Activated naive CD8-positive, alpha-beta T cell (primary cell): ENCODE measurements around the gene XYLT1.
"Not testable (repeated sequence)": the region's sequence is repeated elsewhere in the genome, so short reads cannot be mapped to it uniquely, and the experiment has no call there.

ENCODE experiments used
- H3K27ac Mint-ChIP-seq: one replicate; pipeline ENCODE4 v1.8.0; 2021; ENCODE audit warnings: mixed read lengths
- H3K27me3 Mint-ChIP-seq: one replicate; pipeline ENCODE4 v1.8.0; 2021; ENCODE audit warnings: mixed read lengths
- H3K36me3 Mint-ChIP-seq: one replicate; pipeline ENCODE4 v1.8.0; 2021; ENCODE audit warnings: mixed read lengths
- H3K4me1 Mint-ChIP-seq: one replicate; pipeline ENCODE4 v1.8.0; 2021; ENCODE audit warnings: low read depth, mixed read lengths
- H3K4me3 Mint-ChIP-seq: one replicate; pipeline ENCODE4 v1.8.0; 2021; ENCODE audit warnings: mild to moderate bottlenecking, mixed read lengths
- H3K9me3 Mint-ChIP-seq: one replicate; pipeline ENCODE4 v1.8.0; 2021; ENCODE audit warnings: low read depth, mixed read lengths

The XYLT1 gene

DNA sequence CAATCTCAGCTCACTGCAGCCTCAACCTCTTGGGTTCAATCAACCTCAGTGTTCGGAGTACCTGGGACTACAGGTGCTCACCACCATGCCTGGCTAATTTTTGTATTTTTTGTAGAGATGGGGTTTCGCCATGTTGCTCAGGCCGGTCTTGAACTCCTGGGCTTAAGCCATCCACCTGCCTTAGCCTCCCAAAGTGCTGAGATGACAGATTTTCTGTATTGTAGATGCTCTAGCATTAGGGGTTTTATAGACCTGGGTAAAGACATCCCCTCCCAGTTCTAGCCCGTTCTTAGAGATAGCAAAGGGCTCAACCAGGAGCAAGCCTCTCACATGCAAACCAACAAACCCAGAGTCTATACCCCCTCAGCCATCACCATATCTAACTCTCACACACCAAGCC, 57.3 kb downstream of the XYLT1 start:
- H3K9me3 Mint-ChIP-seq: no peaks in the 10 kb centered on the region
- no peak overlapping the region for H3K4me3 Mint-ChIP-seq
- peaks cover 3% of the 10 kb centered on the region for H3K36me3 Mint-ChIP-seq
- H3K27ac Mint-ChIP-seq: no peak overlapping the region
- peaks cover 46% of the 10 kb centered on the region for H3K4me1 Mint-ChIP-seq
- H3K27me3 Mint-ChIP-seq: no peaks in the 10 kb centered on the region

DNA sequence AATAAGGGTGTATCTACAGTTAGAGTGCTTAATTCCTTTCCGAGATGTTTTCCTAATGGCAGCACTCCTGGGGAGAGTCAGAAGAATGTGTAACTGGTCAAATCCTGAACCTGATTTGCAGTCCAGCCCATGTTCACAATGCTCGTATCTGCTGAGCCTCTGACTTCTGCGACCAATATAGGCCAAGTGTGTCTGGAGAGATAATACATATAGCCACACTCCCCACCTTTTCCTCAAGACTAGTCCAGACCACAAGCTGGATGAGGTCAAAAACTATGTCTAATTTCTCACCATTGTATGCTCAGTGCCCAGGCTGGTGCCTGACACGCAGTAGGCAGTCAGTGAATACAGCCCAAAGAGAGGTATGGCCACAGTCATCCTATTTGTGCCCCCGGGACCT, 58.0 kb downstream of the XYLT1 start:
- Mint-ChIP-seq H3K4me3 (no peak overlapping the region), H3K4me1 (peaks cover 43% of the 10 kb centered on the region), H3K27me3 (no peaks in the 10 kb centered on the region), H3K27ac (no peak overlapping the region), H3K9me3 (no peaks in the 10 kb centered on the region), H3K36me3 (peaks cover 5% of the 10 kb centered on the region)

DNA sequence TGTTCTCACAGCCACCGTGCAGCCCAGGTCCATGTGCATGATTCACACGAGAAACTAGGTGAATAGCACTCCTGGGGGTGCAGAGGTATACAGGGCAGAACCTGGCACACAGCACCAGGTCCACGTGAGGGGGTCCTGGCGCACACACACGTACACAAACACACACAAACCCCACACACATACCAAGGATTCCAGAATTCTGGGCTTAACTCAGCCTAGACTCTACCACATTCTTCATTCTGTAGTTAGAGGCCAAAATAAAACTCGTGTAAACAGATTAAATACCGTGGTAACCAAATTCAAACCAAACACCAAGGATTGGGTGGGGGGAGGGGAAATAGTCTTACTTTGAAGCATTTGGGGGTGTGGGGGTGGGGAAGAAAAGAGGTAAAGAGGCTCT, 58.5 kb downstream of the XYLT1 start:
- Mint-ChIP-seq H3K27me3 (no peaks in the 10 kb centered on the region), H3K9me3 (no peaks in the 10 kb centered on the region), H3K27ac (no peak overlapping the region), H3K4me1 (peaks cover 38% of the 10 kb centered on the region), H3K36me3 (peaks cover 5% of the 10 kb centered on the region), H3K4me3 (no peak overlapping the region)

DNA sequence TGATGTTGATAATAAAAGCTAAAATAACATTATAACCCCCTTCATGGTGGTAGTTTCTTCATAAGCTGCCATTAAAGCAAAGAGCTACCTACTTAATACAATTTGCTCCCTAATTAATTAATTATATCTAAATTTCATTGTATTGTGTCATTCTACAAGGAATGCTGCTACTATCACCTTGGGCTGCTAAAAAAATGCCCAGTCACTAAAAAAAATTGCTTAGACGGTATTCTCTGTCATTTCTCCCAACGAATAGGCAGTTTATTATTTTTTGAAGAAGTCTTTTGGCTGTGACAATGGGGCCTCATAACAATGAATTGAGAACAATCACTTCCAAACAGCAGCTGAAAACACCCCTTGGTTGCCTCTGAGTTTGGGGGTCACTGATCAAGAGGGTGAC, 59.5 kb downstream of the XYLT1 start:
- peaks cover 5% of the 10 kb centered on the region for H3K36me3 Mint-ChIP-seq
- no peak overlapping the region for H3K4me3 Mint-ChIP-seq
- peaks cover 28% of the 10 kb centered on the region for H3K4me1 Mint-ChIP-seq
- no peaks in the 10 kb centered on the region for H3K27me3 Mint-ChIP-seq
- H3K9me3 Mint-ChIP-seq: no peaks in the 10 kb centered on the region
- no peak overlapping the region for H3K27ac Mint-ChIP-seq

DNA sequence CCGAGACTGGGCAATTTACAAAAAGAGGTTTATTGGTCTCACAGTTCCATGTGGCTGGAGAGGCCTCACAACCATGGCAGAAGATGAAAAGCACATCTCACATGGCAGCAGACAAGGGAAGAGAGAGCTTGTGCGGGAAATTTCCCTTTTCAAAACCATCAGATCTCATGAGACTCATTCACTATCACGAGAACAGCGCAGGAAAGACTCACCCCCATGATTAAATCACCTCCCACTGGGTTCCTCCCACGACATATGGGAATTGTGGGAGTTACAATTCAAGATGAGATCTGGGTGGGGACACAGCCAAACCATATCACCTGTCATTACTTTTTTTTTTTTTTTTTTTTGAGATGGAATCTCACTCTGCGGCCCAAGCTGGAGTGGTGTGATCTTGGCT, 60.4 kb downstream of the XYLT1 start:
- H3K27me3 Mint-ChIP-seq, H3K9me3 Mint-ChIP-seq, H3K4me3 Mint-ChIP-seq, H3K36me3 Mint-ChIP-seq, H3K27ac Mint-ChIP-seq: not testable (repeated sequence)
- peaks cover 22% of the 10 kb centered on the region for H3K4me1 Mint-ChIP-seq

DNA sequence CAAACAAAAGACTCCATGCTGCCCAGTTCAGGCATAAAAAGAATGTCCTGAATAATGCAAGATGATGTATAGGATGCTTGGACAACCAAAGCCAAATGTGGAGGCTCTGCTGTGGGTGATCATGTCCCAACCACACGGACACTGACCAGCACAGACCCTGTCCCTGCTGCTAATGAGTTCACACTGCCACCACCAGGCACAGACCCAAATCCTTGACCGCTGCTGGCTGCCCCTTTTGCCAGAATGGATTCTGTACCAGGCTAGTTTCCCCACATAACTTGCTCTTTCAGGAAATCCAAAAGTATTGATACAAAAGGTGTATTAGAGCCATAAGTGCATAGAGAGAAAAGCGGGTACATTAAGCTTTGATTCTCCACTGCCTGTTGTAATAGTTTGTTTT, 60.9 kb downstream of the XYLT1 start:
- Mint-ChIP-seq H3K4me3 (no peak overlapping the region), H3K4me1 (peaks cover 20% of the 10 kb centered on the region), H3K9me3 (no peaks in the 10 kb centered on the region), H3K36me3 (peaks cover 5% of the 10 kb centered on the region), H3K27ac (no peak overlapping the region), H3K27me3 (no peaks in the 10 kb centered on the region)

DNA sequence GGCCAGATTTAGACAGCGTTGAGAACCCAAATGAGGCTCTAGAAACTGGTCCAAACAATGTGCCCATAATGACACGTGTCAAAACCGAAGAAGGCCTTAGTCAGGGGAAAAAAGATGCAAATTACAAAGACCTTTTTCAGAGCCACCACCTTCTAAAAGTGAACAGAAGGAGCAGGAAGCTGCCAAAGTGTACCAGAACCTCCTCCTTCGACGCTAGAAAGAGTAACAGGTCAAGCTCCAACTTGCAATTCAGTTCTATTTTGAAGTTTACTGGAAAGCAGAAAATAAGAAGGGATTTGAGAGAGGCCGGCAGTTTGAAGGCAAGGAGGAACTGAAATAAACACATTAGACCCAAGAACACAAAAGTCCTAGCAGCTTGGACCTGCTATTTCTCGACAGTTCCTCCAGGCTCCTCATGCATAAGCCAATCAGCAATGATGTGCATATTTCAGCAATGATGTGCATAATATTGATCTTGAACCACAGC, 61.8 kb downstream of the XYLT1 start:
- H3K4me1 Mint-ChIP-seq: peaks cover 15% of the 10 kb centered on the region
- peaks cover 5% of the 10 kb centered on the region for H3K36me3 Mint-ChIP-seq
- H3K27me3 Mint-ChIP-seq: no peaks in the 10 kb centered on the region
- H3K4me3 Mint-ChIP-seq: no peak overlapping the region
- no peak overlapping the region for H3K27ac Mint-ChIP-seq
- no peaks in the 10 kb centered on the region for H3K9me3 Mint-ChIP-seq

DNA sequence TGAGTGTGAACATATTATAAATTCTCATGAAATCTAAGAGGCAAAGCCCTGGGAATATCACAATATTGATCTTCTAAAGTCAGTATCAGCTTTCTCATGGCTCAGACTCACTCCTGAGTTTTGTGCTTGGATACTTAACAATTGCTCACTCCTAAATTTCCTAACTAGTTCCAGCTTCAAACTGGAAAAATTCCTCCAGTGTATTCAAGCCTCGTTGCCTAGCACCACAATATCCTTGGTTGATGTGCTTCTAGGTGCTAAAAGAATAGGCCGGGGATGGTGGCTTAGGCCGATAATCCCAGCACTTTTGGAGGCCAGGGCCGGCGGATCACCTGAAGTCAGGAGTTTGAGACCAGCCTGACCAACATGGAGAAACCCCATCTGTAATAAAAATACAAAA, 62.5 kb downstream of the XYLT1 start:
- Mint-ChIP-seq H3K4me1 (peaks cover 15% of the 10 kb centered on the region), H3K36me3 (peaks cover 5% of the 10 kb centered on the region), H3K9me3 (no peaks in the 10 kb centered on the region), H3K4me3 (no peak overlapping the region), H3K27ac (no peak overlapping the region), H3K27me3 (no peaks in the 10 kb centered on the region)

DNA sequence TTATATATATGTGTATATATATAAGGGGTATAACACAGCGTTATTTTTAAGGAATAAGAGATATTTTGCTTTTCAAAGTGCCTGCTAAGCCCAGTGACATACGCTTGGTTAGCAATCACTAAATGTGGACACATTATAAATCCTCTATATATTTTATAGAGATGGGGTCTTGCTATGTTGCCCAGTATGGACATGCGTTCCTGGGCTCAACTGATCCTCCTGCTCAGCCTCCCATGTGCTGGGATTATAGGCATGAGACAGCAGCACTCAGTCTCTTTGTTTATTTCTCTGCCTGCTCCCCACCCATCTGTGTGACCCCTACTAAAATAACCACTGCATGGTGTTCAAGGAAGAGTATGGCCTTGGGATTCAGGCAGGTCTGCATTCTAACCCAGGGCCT, 63.4 kb downstream of the XYLT1 start:
- no peak overlapping the region for H3K4me3 Mint-ChIP-seq
- H3K9me3 Mint-ChIP-seq: no peaks in the 10 kb centered on the region
- H3K27ac Mint-ChIP-seq: no peak overlapping the region
- peaks cover 14% of the 10 kb centered on the region for H3K4me1 Mint-ChIP-seq
- no peaks in the 10 kb centered on the region for H3K27me3 Mint-ChIP-seq
- H3K36me3 Mint-ChIP-seq: peaks cover 7% of the 10 kb centered on the region

DNA sequence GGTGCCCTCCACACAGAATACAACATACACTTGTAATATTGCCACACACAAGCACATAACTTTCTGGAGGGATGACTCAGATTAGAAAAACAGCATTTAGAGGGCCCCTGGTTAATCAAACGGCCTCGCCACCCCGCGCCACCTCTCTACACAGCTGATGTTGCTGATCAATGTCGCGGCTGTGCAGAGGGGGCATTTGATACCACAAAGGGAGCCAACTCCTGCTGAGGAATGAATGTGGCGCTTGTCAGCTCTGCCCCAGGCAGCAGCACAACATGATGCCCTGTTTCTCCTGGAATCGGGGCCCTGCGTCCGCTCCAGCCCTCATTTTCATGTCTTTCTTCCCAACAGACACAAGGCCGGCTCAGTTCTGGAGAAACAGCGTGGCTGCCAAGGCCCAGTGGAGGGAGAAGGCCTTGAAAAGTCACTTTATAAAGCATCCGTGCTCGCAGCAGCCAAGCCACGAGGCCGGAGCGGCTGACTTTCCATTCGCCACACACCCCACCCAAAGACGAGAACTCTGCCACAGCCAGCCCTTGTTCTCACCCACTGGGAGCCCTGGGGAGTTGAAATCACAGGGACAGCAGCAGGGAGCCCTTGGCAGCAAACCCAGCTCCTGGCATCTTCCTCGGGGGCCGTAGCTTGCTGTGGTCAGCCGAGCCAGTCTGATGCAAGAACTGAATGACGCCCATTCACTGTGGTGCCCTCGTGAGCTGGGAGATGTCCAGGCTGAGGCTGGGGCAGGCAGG, 65.6 kb downstream of the XYLT1 start:
- H3K27me3 Mint-ChIP-seq: no peaks in the 10 kb centered on the region
- H3K4me1 Mint-ChIP-seq: peaks cover 17% of the 10 kb centered on the region
- no peak overlapping the region for H3K27ac Mint-ChIP-seq
- H3K9me3 Mint-ChIP-seq: no peaks in the 10 kb centered on the region
- H3K4me3 Mint-ChIP-seq: no peak overlapping the region
- peaks cover 5% of the 10 kb centered on the region for H3K36me3 Mint-ChIP-seq

DNA sequence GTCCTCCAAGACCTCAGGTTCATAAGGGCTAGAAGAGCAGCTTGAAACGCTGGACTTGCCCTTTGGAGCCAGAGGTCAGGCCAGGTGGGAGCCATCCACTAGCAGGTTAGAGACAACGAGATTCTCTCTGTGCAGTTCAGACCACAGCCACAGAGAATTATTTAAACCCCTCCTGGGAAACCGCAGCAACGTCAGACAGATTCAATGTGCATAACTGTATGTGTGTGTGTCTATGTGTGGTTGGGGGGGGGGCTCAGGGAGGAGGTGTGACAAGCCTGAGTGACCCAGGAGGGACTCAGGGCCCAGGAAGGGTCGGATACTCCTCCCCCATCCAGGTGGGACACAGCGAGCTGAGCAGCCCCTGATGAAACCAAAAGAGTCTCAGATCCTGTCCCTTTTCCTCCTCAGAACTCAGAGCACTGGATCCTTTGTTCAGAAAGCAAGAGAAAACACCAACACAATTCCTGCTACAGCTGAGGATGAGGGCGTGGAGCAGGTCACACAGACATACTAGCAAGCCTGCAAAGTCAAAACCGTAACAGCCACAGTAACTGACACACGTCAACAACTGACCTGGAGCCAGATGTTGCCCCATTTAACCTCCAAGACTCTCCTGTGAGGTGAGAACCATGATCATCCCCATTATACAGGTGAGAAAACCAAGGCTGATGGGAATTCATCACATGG, 66.8 kb downstream of the XYLT1 start:
- H3K9me3 Mint-ChIP-seq: no peaks in the 10 kb centered on the region
- no peaks in the 10 kb centered on the region for H3K27me3 Mint-ChIP-seq
- no peak overlapping the region for H3K4me3 Mint-ChIP-seq
- H3K27ac Mint-ChIP-seq: no peak overlapping the region
- H3K36me3 Mint-ChIP-seq: peaks cover 4% of the 10 kb centered on the region
- peaks cover 15% of the 10 kb centered on the region for H3K4me1 Mint-ChIP-seq

DNA sequence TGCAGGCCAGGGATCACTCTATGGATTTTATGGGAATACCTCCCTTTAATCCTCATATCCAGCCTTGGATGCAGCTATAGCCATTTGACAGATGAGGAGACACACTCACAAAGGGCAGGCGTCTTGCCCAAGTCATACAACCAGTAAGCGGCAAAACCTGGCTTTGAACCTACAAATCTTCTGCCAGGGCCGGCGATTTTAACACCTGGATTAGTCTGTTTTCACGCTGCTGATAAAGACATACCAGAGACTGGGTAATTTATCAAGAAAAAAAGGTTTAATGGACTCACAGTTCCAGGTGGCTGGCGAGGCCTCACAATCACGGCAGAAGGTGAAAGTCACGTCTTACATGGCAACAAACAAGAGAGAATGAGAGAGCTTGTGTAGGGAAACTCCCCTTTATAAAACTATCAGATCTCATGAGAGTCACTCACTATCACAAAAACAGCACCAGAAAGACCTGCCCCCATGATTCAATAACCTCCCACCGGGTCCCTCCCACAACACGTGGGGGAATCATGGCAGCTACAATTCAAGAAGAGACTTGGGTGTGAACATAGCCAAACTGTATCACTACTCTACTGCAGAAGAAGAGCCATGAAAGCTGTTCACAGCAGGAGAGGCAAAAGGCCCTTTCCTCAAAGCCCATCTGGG, 67.5 kb downstream of the XYLT1 start:
- H3K27me3 Mint-ChIP-seq: no peaks in the 10 kb centered on the region
- H3K4me3 Mint-ChIP-seq: no peak overlapping the region
- peaks cover 15% of the 10 kb centered on the region for H3K4me1 Mint-ChIP-seq
- H3K27ac Mint-ChIP-seq: no peak overlapping the region
- H3K9me3 Mint-ChIP-seq: no peaks in the 10 kb centered on the region
- peaks cover 2% of the 10 kb centered on the region for H3K36me3 Mint-ChIP-seq

DNA sequence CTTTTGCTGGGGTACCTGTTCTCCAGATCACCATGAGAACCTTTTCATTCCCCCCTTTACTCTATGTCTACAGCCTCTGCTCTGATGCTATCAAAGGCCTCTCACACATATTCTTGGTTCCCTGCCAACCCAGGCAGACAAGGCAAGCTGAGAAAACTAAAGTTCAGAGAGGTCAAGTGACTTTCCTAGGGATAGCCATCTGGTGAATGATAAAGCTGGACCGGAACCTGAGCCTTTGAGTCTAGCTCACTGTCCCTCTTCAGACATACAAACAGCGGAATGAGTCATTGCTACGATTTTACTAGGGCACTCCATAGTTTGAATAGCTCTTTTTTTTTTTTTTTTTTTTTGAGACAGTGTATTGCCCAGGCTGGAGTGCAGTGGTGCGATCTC, 73.3 kb downstream of the XYLT1 start:
- Mint-ChIP-seq H3K9me3 (no peaks in the 10 kb centered on the region), H3K4me1 (peaks cover 40% of the 10 kb centered on the region), H3K27me3 (no peaks in the 10 kb centered on the region), H3K27ac (no peak overlapping the region), H3K4me3 (no peak overlapping the region), H3K36me3 (no peaks in the 10 kb centered on the region)

DNA sequence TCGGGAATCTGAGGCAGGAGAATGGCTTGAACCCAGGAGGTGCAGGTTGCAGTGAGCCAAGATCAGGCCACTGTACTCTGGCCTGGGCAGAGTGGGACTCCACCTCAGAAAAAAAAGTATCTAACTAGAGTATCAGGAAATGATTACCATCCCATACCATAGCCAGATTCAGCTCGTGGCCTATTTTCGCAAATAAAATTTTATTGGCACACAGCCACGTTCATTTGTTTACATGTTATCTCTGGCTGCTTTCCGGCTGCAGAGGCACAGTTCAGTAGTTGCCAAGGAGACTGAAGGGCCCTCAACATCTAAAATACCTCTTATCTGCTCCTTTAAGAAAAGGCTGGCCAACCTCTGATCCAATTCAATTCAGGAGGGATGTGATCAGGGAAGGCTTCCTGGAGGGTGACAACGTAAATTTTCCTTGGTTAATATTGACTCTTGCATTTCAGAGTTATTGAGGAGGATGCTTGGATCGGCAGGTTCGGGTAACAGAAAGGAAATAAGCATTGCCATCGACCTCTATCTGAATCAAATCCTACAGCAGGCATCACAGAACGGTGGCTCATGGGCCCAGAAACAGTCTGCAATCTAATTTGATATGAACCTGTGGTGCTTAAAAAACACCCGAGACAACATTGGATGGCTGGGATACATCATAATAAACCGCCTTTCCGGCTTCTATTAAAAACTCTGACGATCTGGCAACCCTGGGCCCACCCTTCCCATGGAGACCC, 73.8 kb downstream of the XYLT1 start:
- Mint-ChIP-seq H3K9me3 (no peaks in the 10 kb centered on the region), H3K36me3 (no peaks in the 10 kb centered on the region), H3K4me1 (peaks cover 44% of the 10 kb centered on the region), H3K27ac (peak overlapping the region; percentile 73), H3K27me3 (no peaks in the 10 kb centered on the region), H3K4me3 (no peak overlapping the region)
